NCI-H1694 (cell line): ENCODE results near the gene RNF144B.
"Not testable (repeated sequence)": the region's sequence is repeated elsewhere in the genome, so short reads cannot be mapped to it uniquely, and the experiment has no call there.

Experiments used
- DNase-seq: peaks from one replicate; lab custom pipeline; 2025; lab: John Stamatoyannopoulos, UW

Gene RNF144B

GRCh38 chr6:18387061-18387721 lies at the start of gene RNF144B:
RNF144B (plus strand) TSS chr6:18387350; CDS start chr6:18399535, 12,185 bp downstream.
- DNase-seq, result peak; percentile 8

- no peak for DNase-seq
Measured at GRCh38 chr6:18339599-18339998, 47.6 kb upstream of the RNF144B start.

GRCh38 chr6:18340781-18341551 lies 46.2 kb upstream of the RNF144B start:
- no peak for DNase-seq

GRCh38 chr6:18342223-18342622 lies 44.9 kb upstream of the RNF144B start:
- DNase-seq, result no peak

- no peak for DNase-seq
Measured at GRCh38 chr6:18343741-18344140, 43.4 kb upstream of the RNF144B start.

GRCh38 chr6:18347021-18347577 lies 40.1 kb upstream of the RNF144B start:
- DNase-seq, result no peak

GRCh38 chr6:18347866-18348265 lies 39.3 kb upstream of the RNF144B start:
- no peak for DNase-seq

GRCh38 chr6:18349386-18349785 lies 37.8 kb upstream of the RNF144B start:
- DNase-seq, result no peak

GRCh38 chr6:18350271-18350670 lies 36.9 kb upstream of the RNF144B start:
- no peak for DNase-seq

- DNase-seq, result no peak
Measured at GRCh38 chr6:18350712-18351111, 36.4 kb upstream of the RNF144B start.

- DNase-seq, result no peak
Measured at GRCh38 chr6:18352001-18352400, 35.1 kb upstream of the RNF144B start.

- DNase-seq, result no peak
Measured at GRCh38 chr6:18352842-18353241, 34.3 kb upstream of the RNF144B start.

- DNase-seq, result no peak
Measured at GRCh38 chr6:18353251-18353650, 33.9 kb upstream of the RNF144B start.

GRCh38 chr6:18357546-18357945 lies 29.6 kb upstream of the RNF144B start:
- not testable (repeated sequence) for DNase-seq

GRCh38 chr6:18359237-18359885 lies 27.8 kb upstream of the RNF144B start:
- DNase-seq, result no peak

GRCh38 chr6:18360188-18360587 lies 27.0 kb upstream of the RNF144B start:
- DNase-seq, result no peak

- DNase-seq, result no peak
Measured at GRCh38 chr6:18362058-18362561, 25.0 kb upstream of the RNF144B start.

GRCh38 chr6:18363746-18364145 lies 23.4 kb upstream of the RNF144B start:
- no peak for DNase-seq

GRCh38 chr6:18364561-18364960 lies 22.6 kb upstream of the RNF144B start:
- DNase-seq, result not testable (repeated sequence)

GRCh38 chr6:18367371-18367770 lies 19.8 kb upstream of the RNF144B start:
- no peak for DNase-seq

- no peak for DNase-seq
Measured at GRCh38 chr6:18368277-18369105, 18.7 kb upstream of the RNF144B start.

- DNase-seq, result no peak
Measured at GRCh38 chr6:18371010-18371409, 16.1 kb upstream of the RNF144B start.
